Osteoblast (primary cell): ENCODE data around the gene AMBRA1. TPM values are rescaled to one million over a fixed set of nuclear protein-coding genes. Genes with fewer than 3 reads are reported as not detected.

Source experiments
- DNase-seq: peaks from one replicate; pipeline ENCODE4 v3.0.0; 2011; ENCODE audit warnings: low spot score, mixed read lengths; ENCODE audit not compliant: insufficient read length; ENCODE audit errors: missing footprints
- H2AFZ ChIP-seq: 2 replicates; pipeline ENCODE4 v1.6.0; 2011; ENCODE audit warnings: mild to moderate bottlenecking, low read length
- H3K27ac ChIP-seq: 2 replicates; pipeline ENCODE4 v1.5.1; 2011; ENCODE audit warnings: mild to moderate bottlenecking, low read depth, low read length, moderate library complexity
- H3K27me3 ChIP-seq: 2 replicates; pipeline ENCODE4 v1.6.0; 2012; ENCODE audit warnings: mild to moderate bottlenecking, control low read depth, inconsistent platforms, low read length, moderate library complexity; ENCODE audit not compliant: insufficient read depth
- H3K36me3 ChIP-seq: 2 replicates; pipeline ENCODE4 v1.5.1; 2011; ENCODE audit warnings: mild to moderate bottlenecking, low read length, control low read depth, moderate library complexity; ENCODE audit not compliant: insufficient read depth
- H3K4me1 ChIP-seq: 2 replicates; pipeline ENCODE4 v1.5.1; 2011; ENCODE audit warnings: mild to moderate bottlenecking, low read length, control low read depth, moderate library complexity; ENCODE audit not compliant: insufficient read depth
- H3K4me2 ChIP-seq: 2 replicates; pipeline ENCODE4 v1.6.0; 2011; ENCODE audit warnings: mild to moderate bottlenecking, low read length; ENCODE audit not compliant: insufficient read depth
- H3K4me3 ChIP-seq: fragments of 200-600 bp; sonication (generic); 3 replicates; pipeline ENCODE4 v1.5.1; 2012; ENCODE audit warnings: mild to moderate bottlenecking, low read length, inconsistent platforms; ENCODE audit not compliant: insufficient read depth
- H3K79me2 ChIP-seq: 2 replicates; pipeline ENCODE4 v1.6.0; 2012; ENCODE audit warnings: mild to moderate bottlenecking, low read length, control low read depth, inconsistent platforms; ENCODE audit not compliant: insufficient read depth
- H3K9me3 ChIP-seq: 2 replicates; pipeline ENCODE4 v1.5.1; 2011; ENCODE audit warnings: low read depth, low read length, control low read depth
- H4K20me1 ChIP-seq: 2 replicates; pipeline ENCODE4 v1.6.0; 2012; ENCODE audit warnings: mild to moderate bottlenecking, low read length, control low read depth; ENCODE audit not compliant: insufficient read depth
- CTCF ChIP-seq: IDR thresholded peaks from 2 replicates; pipeline ENCODE4 v1.5.1; 2011; ENCODE audit warnings: mild to moderate bottlenecking, low read depth, low read length, moderate library complexity; ENCODE audit errors: extremely low read depth
- total RNA-seq: library from RNA; depleted of rRNA; stranded (reverse); fragments of >200 nt; gene quantifications from 2 replicates; pipeline ENCODE4 v1.2.3, GENCODE V29; 2012

AMBRA1 gene
- total RNA-seq, 1 donor = 29.7 TPM

- H3K9me3 ChIP-seq = no peaks in the 10 kb centered on the region
- no peak overlapping the region for H2AFZ ChIP-seq
- no peak for TF ChIP-seq CTCF
- peaks cover 38% of the 10 kb centered on the region for H3K4me1 ChIP-seq
- no peak for DNase-seq
- peaks cover 39% of the 10 kb centered on the region for H4K20me1 ChIP-seq
- peaks cover 61% of the 10 kb centered on the region for H3K79me2 ChIP-seq
- H3K27me3 ChIP-seq = no peaks in the 10 kb centered on the region
- H3K27ac ChIP-seq = peak overlapping the region; percentile 86
- no peaks in the 10 kb centered on the region for H3K36me3 ChIP-seq
- H3K4me2 ChIP-seq = peak overlapping the region; percentile 60
- no peak overlapping the region for H3K4me3 ChIP-seq
Measured at GRCh38 chr11:46553814-46554212, 40.0 kb downstream of the AMBRA1 start.

- no peak overlapping the region for H3K27ac ChIP-seq
- TF ChIP-seq CTCF = no peak
- H3K36me3 ChIP-seq = peaks cover 7% of the 10 kb centered on the region
- no peak overlapping the region for H3K4me3 ChIP-seq
- no peak for DNase-seq
- peaks cover 29% of the 10 kb centered on the region for H3K4me1 ChIP-seq
- peaks cover 38% of the 10 kb centered on the region for H4K20me1 ChIP-seq
- peaks cover 60% of the 10 kb centered on the region for H3K79me2 ChIP-seq
- H2AFZ ChIP-seq = no peak overlapping the region
- H3K9me3 ChIP-seq = no peaks in the 10 kb centered on the region
- no peaks in the 10 kb centered on the region for H3K27me3 ChIP-seq
- H3K4me2 ChIP-seq = no peak overlapping the region
Measured at GRCh38 chr11:46551261-46551660, 42.6 kb downstream of the AMBRA1 start.

GRCh38 chr11:46547579-46547978 is 46.2 kb downstream of the AMBRA1 start:
- H3K4me2 ChIP-seq = no peak overlapping the region
- peaks cover 43% of the 10 kb centered on the region for H3K79me2 ChIP-seq
- no peak for DNase-seq
- no peak overlapping the region for H2AFZ ChIP-seq
- no peaks in the 10 kb centered on the region for H3K27me3 ChIP-seq
- H3K36me3 ChIP-seq = peaks cover 23% of the 10 kb centered on the region
- H3K9me3 ChIP-seq = no peaks in the 10 kb centered on the region
- peaks cover 19% of the 10 kb centered on the region for H4K20me1 ChIP-seq
- no peak for TF ChIP-seq CTCF
- H3K4me1 ChIP-seq = no peaks in the 10 kb centered on the region
- no peak overlapping the region for H3K4me3 ChIP-seq
- H3K27ac ChIP-seq = no peak overlapping the region

- Histone ChIP-seq H3K27ac (no peak overlapping the region), H2AFZ (no peak overlapping the region), H3K27me3 (no peaks in the 10 kb centered on the region), H3K4me3 (no peak overlapping the region), H3K79me2 (peaks cover 27% of the 10 kb centered on the region), H3K4me1 (no peaks in the 10 kb centered on the region), H3K9me3 (no peaks in the 10 kb centered on the region), H3K36me3 (peaks cover 36% of the 10 kb centered on the region), H3K4me2 (no peak overlapping the region), H4K20me1 (peaks cover 11% of the 10 kb centered on the region)
- no peak for DNase-seq
- TF ChIP-seq CTCF = no peak
Measured at GRCh38 chr11:46543564-46543963, 50.3 kb downstream of the AMBRA1 start.
